ENCODE data around the gene SMG6.
"Not testable (repeated sequence)": the region's sequence is repeated elsewhere in the genome, so short reads cannot be mapped to it uniquely, and the experiment has no call there.

Gene SMG6

DNA sequence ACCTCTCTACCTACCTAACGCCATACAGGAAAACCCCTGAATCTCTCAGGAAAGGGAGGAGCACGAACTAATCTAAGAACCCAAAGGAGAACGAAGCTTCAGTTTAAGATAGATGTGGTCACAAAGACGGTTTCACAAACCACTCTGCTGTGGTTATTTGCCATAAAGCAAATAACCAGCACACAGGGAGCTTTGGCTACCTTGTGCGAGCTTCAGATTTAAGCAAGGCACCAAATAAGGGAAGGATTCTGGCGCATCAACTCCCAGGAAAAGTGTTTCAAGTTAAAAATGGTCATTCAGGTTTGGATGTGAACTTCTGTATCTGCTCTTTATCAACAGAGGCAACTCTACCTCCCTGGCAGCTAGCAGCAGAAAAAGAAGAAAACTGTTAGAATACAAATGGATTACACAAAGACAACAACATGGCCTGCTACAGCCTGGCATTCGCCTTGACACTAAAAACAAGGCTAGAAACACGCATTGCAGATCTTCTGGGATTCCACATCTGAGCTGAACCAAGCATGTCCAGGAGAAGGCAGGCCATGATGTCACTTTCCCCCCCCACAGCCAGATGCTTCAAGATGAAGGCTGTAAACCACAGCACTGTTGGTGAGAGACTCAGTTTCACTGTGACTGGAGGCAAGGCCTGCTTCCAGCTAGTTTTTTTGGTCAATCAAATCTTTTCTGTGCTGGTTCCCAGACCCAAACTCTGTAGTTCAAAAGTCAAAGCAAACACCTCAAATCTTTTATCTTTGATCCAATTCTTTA lies 43.6 kb downstream of the SMG6 start:
- FAIRE-seq: no peak

- not testable (repeated sequence) for FAIRE-seq
Observed at GRCh38 chr17:2258830-2259229, 44.8 kb downstream of the SMG6 start.

GRCh38 chr17:2253768-2254406 lies 49.7 kb downstream of the SMG6 start:
- FAIRE-seq: no peak

DNA sequence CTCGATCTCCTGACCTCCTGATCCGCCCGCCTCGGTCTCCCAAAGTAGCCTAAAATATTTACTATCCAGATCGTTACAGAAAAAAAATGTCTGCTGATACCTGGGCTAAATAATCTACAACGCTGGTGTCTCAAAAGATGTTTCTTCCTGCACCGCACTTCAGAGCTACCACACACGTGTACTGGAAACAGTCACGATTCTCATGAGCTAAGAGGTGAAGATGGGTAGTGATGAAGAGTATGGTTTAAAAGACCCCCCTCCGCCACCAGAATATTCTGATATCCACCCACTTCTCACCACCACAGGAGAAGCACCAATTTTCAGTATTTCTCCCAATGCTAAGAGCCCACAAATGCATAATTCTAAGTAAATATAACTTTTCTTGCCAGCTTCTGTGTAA lies 50.2 kb downstream of the SMG6 start:
- FAIRE-seq: no peak

DNA sequence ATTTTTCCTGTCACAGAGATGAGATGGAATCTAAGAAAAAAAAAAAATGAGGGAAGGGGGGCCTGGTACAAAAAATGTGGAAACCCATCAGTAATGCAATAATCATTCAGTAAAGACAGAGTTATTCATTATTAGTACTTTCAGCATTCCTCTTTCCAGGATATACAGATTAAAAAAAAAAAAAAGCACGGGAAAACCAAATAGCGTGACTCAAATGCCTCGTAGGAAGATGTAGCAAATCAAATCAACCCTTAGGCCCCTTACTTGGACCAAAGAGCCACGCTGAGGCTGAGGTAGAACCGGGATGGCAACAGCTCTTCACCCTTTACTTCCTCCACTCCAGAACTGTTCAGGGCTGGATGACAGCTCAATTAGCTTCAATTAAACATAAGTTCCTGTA lies 52.5 kb downstream of the SMG6 start:
- no peak for FAIRE-seq

DNA sequence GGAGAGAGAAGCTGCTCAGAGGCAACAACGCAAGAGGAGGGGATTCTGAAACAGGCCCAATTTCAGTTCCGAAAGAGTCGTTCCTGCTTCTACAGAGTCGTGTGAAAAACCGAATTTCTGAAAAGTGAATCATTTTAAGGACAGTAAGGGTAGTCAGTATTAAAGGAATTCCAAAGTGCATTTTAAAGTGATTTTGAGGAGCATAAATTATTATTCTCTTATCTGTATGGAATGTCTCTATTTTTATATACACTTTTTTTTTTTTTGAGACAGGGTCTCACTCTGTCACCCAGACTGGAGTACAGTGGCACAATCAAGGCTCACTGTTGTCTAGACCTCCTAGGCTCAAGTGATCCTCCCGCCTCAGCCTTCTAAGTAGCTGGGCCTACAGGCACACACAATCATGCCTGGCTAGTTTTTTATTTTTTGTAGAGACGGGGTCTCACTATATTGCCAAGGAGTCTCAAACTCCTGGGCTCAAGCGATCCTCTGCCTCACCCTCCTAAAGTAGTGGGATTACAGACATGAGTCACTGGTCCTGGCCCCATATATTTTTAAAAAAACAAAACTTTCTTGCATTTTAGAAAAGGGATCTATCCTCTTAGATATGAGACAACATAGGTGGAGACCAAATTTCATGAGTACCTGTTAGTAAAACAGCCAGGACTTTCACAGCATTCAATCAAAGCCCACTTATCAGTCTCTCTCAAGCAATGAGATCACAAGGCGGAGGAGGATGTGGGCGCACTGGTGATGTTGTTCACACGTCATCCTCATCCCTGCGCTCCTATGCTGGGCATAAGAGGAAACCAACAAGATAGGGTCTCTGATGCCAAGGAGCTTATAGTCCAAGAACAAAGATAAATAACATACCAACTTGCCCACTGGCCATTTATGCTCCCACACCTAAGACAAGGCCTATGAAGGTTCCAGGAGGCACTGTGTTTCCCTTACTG lies 53.2 kb downstream of the SMG6 start:
- no peak for FAIRE-seq

- FAIRE-seq: no peak
Observed at GRCh38 chr17:2247005-2247404, 56.6 kb downstream of the SMG6 start.

- no peak for FAIRE-seq
Observed at GRCh38 chr17:2244545-2245525, 58.8 kb downstream of the SMG6 start.

DNA sequence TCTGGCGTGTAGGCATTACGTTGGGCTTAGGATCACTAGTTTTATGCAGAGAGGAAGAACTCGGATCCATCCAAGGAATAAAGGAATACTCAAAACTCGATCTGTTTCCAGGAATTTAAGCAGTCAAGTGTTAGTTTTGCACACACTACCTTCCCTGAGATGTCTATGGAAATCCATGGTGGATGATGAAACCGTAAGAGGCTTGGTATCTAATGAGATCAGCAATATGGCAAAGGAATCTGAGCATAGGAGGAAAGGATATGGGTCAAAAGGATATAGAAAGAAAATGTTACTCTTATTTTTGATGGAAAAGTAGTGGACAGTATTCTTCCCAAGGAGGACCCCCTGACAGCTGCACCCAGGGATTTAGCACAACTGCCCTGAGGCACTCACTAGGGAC lies 59.6 kb downstream of the SMG6 start:
- FAIRE-seq: no peak

GRCh38 chr17:2241823-2242222 lies 61.8 kb downstream of the SMG6 start:
- no peak for FAIRE-seq

DNA sequence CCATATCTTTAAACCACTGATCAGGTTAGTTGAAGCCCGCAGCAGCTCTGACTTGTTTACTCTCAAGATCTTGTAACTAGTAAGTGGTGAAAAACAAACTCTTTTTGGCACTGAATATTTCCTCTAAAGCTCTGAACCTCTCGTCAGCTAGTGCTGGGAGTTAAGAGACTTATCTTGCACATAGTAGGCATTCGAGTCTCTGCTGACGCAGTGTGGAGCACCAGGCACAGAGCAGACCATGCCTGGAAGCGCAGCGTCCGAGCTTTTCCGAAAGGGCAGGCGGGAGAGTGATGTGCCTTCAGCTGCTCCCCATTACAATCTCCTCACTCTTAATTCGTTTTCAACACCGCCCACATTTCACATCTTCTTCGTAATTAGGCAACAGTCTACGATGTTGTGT lies 63.0 kb downstream of the SMG6 start:
- FAIRE-seq: no peak

DNA sequence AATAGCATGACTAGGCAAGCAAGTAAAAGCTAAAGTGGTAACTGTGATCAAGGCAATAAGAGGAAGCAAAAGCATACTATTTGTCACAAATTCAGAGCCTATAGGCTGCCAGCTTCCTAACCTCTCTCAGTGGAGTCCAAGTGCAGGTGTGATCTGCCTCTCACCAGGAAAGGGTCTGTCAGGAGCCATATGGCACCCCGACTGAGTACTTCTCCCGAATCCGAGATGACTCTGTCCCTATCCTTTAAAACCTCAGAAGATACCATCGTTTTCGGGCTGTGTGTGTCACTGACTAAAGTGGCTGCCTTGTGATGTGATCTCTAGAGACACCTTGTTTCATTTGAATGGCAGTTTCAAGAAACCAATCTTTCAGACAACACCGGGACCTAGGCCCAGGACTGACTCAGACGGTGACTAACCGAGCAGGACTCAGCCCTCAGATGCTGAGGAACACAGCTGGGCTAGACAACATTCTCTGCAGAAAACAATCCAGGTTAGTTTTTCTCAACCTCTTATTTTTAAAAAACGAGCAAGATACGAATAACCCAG lies 63.6 kb downstream of the SMG6 start:
- FAIRE-seq: no peak

- no peak for FAIRE-seq
Observed at GRCh38 chr17:2239170-2239551, 64.4 kb downstream of the SMG6 start.

DNA sequence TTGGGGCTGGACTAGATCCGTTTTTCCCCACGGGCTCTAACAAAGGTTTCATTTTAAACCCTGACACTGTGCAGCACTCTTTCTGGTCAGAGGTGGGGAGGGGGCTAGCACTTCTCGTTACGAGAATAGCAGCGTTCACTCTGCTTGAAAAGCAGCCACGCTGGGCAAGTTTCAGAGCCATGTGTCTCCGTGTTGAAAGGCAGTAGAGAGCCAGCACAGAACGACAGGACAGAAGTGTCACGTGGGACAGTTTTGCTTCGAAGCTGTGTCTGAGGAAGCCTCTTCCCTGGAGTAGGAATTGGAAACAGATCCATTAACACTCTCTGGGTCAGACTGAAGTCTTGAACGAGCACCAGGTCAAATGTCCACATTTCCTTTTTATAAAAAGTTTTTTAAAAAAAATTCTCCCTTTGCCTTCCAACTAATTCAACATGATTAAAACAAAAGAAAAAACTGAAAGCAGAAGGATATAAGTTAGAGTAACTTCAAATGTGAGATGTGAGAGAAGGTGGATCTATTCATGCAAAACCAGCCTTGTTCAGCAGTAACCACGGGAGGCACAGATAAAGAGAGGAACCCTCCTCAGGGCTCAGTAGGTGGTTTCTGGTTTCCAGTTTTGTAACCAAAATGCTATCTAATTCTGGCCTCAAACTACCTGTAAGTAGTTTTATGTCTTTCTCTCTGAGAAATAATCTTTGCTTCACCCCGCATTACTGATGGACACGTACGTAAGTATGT lies 65.0 kb downstream of the SMG6 start:
- FAIRE-seq: no peak

DNA sequence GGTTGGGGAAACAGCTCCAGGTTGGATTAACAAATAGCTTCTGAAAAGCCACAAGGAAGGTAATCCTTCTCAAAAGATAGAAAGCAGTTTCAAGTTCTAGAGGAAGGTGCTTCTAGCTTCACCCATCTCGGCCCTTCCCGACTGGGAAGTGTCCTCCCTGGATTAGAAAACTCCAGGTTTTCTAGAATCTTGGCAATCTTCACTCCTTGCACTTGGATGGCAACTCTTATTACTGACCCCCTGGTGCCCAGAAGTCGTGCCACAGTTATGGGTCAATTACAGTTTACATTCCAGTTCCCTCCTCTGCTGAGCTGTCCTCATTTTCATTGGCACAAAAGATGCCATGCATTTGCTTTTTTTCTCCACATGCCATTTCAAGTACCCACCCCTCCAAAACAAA lies 65.6 kb downstream of the SMG6 start:
- no peak for FAIRE-seq

DNA sequence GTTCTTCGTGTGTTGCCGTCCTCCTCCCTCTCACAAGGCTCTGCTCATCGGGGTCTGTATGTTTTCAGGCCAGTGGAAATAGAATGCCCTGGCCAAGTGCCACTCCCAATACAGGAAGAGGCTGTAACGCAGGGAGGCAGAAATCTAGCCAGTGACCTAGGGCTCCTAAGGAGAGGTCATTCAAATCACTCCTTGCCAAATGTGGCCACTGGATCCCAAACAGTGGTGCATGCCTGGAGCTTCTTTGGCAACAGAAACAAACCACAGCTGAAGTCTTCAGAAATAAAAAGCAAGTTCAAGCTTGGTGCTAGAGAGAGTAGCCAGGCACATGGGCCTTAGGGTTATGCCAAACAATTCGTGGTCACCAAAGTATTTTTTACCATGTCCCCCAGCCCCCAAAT lies 66.1 kb downstream of the SMG6 start:
- FAIRE-seq: no peak

DNA sequence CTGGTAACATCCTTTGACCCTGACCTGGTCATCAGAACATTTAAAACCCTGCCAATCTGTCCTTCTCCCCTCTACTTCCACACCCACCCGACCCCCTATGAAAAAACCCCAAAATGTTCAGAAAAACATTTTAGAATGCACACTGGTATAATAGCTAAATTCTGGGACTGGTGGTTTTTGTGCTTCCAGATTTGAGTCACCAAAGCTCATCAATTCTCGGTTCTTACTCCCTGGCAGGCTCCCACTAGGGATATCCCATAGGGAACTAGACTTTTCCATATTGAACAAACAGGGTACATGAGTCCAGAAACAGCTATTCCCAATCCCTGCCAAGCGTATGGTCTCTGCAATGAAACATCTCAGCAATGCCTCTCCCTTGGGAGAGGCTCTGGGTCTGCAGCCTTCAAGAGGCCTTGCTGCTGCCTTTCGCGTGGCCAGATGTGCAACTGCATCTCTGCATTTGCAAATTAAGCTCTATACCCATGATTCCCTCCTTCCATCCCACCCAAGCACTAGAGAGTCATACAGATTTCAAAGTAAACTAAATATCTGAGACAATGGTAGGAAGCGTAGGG lies 67.7 kb downstream of the SMG6 start:
- no peak for FAIRE-seq

DNA sequence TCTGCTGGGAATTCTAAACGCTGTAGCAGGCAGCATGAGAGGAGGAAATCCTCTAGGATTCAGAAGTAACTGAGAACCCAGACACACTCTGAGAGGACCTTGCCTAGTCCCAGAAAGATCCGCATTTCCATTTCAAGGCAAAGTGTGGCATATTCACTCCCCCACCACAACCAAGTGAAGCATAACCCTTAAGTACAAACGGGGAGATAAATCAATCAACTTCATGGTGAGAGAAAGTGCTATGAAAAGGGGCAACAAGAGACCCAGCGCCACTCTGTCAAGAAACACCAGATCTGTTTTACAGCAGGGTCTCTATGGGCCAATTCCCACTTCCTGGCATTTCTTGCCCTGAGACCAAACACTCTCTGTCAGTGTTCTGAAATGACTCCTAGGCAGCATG lies 68.3 kb downstream of the SMG6 start:
- FAIRE-seq: no peak

DNA sequence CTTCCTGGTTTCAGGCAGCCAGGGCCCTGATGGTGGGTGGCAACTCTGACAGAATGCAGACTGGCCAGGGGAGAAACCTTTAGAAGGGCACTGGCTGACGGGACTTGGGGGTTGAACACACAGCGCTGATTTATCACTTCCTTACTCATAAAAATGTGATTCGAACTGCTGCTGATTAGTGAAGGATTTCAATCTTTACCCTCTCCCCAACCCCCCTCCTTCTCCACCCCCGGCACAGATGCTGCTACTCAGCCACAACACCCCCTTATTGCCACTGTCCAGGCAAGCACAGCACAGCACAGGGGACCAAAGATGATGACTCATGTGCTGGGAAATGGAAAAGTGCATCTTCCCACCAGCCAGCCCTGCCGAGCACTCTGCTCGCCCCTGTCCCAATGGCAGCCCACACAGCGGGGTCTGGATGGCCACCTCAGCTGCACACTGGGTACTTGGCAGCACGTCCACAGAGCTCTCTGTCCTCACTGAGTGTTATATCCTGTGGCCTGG lies 70.1 kb downstream of the SMG6 start:
- FAIRE-seq: no peak

- no peak for FAIRE-seq
Observed at GRCh38 chr17:2232244-2232638, 71.3 kb downstream of the SMG6 start.

DNA sequence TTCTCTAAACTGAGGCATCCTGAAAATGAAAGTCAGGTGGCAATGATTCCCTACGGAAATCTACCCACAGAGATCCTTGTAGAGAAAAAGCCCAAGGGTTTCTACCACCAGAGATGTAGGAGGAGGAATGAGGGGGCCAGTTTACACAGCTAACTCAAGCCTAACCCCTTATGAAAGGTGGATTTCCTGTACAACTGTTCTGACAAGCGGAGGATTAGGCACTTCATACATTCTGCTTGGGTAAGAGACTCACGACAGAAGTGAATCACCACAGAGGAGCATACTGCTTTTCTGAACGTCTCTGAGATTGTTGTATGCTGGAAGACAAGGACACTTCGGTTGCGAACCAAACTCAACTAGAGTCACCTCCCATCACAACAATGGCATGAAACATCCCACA lies 72.7 kb downstream of the SMG6 start:
- no peak for FAIRE-seq

All from A204.1 (cell line).